Measurements from ENCODE around the gene DDOST. TPM values are rescaled to one million over a fixed set of nuclear protein-coding genes. Genes with fewer than 3 reads are reported as not detected.

Gene DDOST
- total and polyA plus RNA-seq, 12 donors, result 123 to 349 (median 202) TPM

DNA sequence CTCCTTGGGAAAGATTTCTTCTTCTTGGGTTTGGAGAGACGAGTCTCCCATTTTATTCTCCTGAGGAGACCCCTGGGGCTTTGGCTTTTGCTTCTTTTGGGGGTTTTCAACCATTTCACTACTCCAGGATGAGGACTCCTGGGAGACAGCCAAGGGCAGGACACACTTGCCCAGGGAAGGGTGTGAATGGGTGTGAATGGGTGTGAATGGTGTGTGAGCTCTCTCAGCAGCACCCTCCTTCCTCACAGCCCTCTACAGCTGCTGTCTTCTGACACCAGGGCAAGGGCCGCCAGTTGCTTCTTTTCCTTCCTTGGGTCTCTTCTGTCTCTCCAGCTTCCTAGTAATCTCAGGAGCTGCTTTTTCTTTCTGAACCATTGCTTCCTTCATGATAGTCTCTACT lies 32.5 kb upstream of the DDOST start:
- no peak overlapping the region for H3K4me3 ChIP-seq
- peaks cover 0 to 5% of the 10 kb centered on the region in 2 donors for H3K4me1 ChIP-seq (replicated peaks in 1 of 2)
- no peaks in the 10 kb centered on the region for H3K36me3 ChIP-seq (replicated peaks in 1 of 2)
- TF ChIP-seq POLR2A (IDR thresholded peaks at IDR 0.05), result no peak
- TF ChIP-seq CTCF (IDR thresholded peaks at IDR 0.05), result no peak
- WGBS, 4 donors, result 78 to 90% (median 83%) methylated on average over 2 of the region's 2 CpGs
- DNase-seq, result no peak
- no peak overlapping the region for H3K27ac ChIP-seq
- no peaks in the 10 kb centered on the region for H3K27me3 ChIP-seq
- no peaks in the 10 kb centered on the region for H3K9me3 ChIP-seq (replicated peaks in 1 of 3)
- intact Hi-C loops (cut with DNase I), result no loop called here

- Histone ChIP-seq H3K4me1 (replicated peaks in 1 of 2) (peaks cover 0 to 2% of the 10 kb centered on the region in 2 donors), H3K9me3 (replicated peaks in 1 of 3) (no peaks in the 10 kb centered on the region), H3K36me3 (replicated peaks in 1 of 2) (no peaks in the 10 kb centered on the region), H3K4me3 (no peak overlapping the region), H3K27me3 (no peaks in the 10 kb centered on the region), H3K27ac (no peak overlapping the region)
- TF ChIP-seq CTCF (IDR thresholded peaks at IDR 0.05) (no peak), POLR2A (IDR thresholded peaks at IDR 0.05) (no peak)
- WGBS, 4 donors, result 90 to 100% (median 93%) methylated on average over 1 of the region's 1 CpG
- DNase-seq, result no peak
- intact Hi-C loops (cut with DNase I), result no loop called here
Observed at GRCh38 chr1:20691872-20692271, 30.7 kb upstream of the DDOST start.

DNA sequence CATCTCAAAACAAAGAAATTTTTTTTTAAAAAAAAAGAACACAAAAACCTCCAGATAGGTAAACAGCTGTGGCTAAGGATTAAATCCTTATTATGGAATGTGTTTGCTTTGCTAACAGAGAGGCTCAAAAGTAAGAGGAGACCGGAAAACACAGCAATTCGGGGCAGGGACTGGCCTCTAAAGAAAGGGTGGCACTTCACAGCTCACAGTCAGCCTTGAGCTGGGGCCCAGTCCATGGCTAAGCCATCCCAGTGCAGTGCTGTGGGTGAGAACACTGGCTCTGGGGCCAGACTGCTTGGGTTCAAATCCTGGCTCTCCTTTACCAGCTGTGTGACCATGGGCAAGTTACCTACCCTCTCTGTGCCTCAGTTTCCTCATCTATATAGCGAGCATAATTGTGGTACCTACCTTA lies 28.5 kb upstream of the DDOST start:
- intact Hi-C loops (cut with DNase I), result no loop called here

DNA sequence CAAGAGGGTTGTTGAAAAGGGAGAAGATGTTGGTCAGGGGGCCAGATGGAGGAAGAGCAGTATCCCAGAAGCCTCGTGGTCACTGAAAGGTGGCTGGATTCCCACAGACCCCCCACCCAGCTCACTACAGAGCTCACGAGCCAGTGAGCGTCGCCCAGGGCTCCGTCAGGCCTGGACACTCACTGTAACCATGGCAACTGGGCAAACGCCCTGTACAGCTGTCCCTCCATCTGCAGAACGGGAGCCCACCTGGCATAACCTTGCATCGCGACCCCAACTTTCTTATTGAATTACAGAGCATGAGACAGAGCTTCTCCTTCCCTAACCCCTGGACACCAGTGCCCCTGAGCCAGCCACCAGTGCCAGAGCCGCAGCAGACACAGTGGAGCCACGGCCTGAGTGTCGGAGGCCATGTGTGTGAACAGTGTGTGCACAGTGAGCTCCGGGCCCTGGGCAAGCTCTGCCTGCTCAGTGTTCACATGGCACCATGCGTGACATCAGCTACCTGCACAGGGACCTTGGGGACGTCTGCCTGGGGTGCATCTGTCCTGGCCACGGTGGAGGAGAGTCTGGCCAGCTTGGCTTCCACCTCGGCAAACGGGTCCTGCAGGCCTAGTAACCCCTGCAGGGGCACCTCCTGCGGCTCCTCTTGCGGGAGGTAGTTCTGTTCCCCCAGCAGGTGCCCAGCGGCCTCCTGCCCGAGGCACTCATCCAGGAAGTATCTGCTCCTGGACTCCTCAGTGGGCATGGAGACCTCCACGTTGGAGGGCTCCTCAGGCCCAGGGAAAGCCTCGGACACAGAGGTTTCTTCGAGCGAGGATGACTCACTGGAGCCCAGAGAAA lies 25.9 kb upstream of the DDOST start:
- intact Hi-C loops (cut with DNase I), result no loop called here
- TF ChIP-seq POLR2A (IDR thresholded peaks at IDR 0.05), result no peak
- no peak for TF ChIP-seq CTCF (IDR thresholded peaks at IDR 0.05)
- Histone ChIP-seq H3K36me3 (replicated peaks in 1 of 2) (no peaks in the 10 kb centered on the region), H3K4me1 (replicated peaks in 1 of 2) (peaks cover 19 to 30% of the 10 kb centered on the region in 2 donors), H3K27me3 (no peaks in the 10 kb centered on the region), H3K4me3 (no peak overlapping the region), H3K9me3 (replicated peaks in 1 of 3) (no peaks in the 10 kb centered on the region), H3K27ac (no peak overlapping the region)
- 91 to 92% (median 92%) methylated on average over 13 to 26 of the region's 26 CpGs for WGBS, 4 donors
- no peak for DNase-seq

More for the DNA sequence above, 28.5 kb upstream of the DDOST start:
- Histone ChIP-seq H3K27ac (no peak overlapping the region), H3K4me1 (replicated peaks in 1 of 2) (peaks cover 10% of the 10 kb centered on the region in 2 donors), H3K4me3 (no peak overlapping the region), H3K9me3 (replicated peaks in 1 of 3) (no peaks in the 10 kb centered on the region), H3K27me3 (no peaks in the 10 kb centered on the region), H3K36me3 (replicated peaks in 1 of 2) (no peaks in the 10 kb centered on the region)
- no peak for DNase-seq
- TF ChIP-seq CTCF (IDR thresholded peaks at IDR 0.05), result no peak
- TF ChIP-seq POLR2A (IDR thresholded peaks at IDR 0.05), result no peak
- WGBS, 4 donors, result 48 to 79% (median 72%) methylated on average over 2 to 3 of the region's 3 CpGs

Data from adrenal gland (tissue), 12 donors.